ENCODE data around the gene SLCO2A1. TPM values are rescaled to one million over a fixed set of nuclear protein-coding genes. Genes with fewer than 3 reads are reported as not detected.

The SLCO2A1 gene
- total RNA-seq, 4 donors from 2014 or later, result 0.07 to 2.4 (median 1.3) TPM

- H3K9me3 ChIP-seq, result no peaks in the 10 kb centered on the region
- intact Hi-C loops (cut with DNase I; ENCODE audit: low total_unique reads), result no loop called here
- in situ Hi-C loops (cut with MboI; ENCODE audit: low sequenced_read_pairs in 4 of 4), result no loop called here
- peaks cover 0 to 6% of the 10 kb centered on the region in 2 donors for H3K4me1 ChIP-seq
- H3K4me3 ChIP-seq, result no peak overlapping the region
- TF ChIP-seq POLR2A (IDR thresholded peaks at IDR 0.05) (no peak), CTCF (IDR thresholded peaks at IDR 0.05 in 4 of 5, conservative IDR thresholded peaks at IDR 0.05 in 1 of 5) (no peak)
- no peak overlapping the region for H3K27ac ChIP-seq
- ATAC-seq, result no peak
- no peak for DNase-seq
- no peaks in the 10 kb centered on the region for H3K36me3 ChIP-seq
- no peaks in the 10 kb centered on the region for H3K27me3 ChIP-seq
These were observed 34.5 kb downstream of the SLCO2A1 start for GRCh38 chr3:133995264-133995663.

- peaks cover 0 to 6% of the 10 kb centered on the region in 2 donors for H3K4me1 ChIP-seq
- H3K9me3 ChIP-seq, result no peaks in the 10 kb centered on the region
- no peak overlapping the region for H3K4me3 ChIP-seq
- DNase-seq, result no peak
- in situ Hi-C loops (cut with MboI; ENCODE audit: low sequenced_read_pairs in 4 of 4), result no loop called here
- no peaks in the 10 kb centered on the region for H3K27me3 ChIP-seq
- intact Hi-C loops (cut with DNase I; ENCODE audit: low total_unique reads), result no loop called here
- TF ChIP-seq CTCF (IDR thresholded peaks at IDR 0.05 in 4 of 5, conservative IDR thresholded peaks at IDR 0.05 in 1 of 5) (no peak), POLR2A (IDR thresholded peaks at IDR 0.05) (no peak)
- ATAC-seq, result no peak
- no peaks in the 10 kb centered on the region for H3K36me3 ChIP-seq
- no peak overlapping the region for H3K27ac ChIP-seq
These were observed 35.4 kb downstream of the SLCO2A1 start for GRCh38 chr3:133994166-133994890.

GRCh38 chr3:133992951-133993620 is 36.6 kb downstream of the SLCO2A1 start:
- Histone ChIP-seq H3K36me3 (no peaks in the 10 kb centered on the region), H3K9me3 (no peaks in the 10 kb centered on the region), H3K27ac (no peak overlapping the region), H3K4me3 (no peak overlapping the region), H3K27me3 (no peaks in the 10 kb centered on the region), H3K4me1 (peaks cover 0 to 6% of the 10 kb centered on the region in 2 donors)
- DNase-seq, result no peak
- intact Hi-C loops (cut with DNase I; ENCODE audit: low total_unique reads) (no loop called here), in situ Hi-C loops (cut with MboI; ENCODE audit: low sequenced_read_pairs in 4 of 4) (no loop called here)
- TF ChIP-seq CTCF (IDR thresholded peaks at IDR 0.05 in 4 of 5, conservative IDR thresholded peaks at IDR 0.05 in 1 of 5) (no peak), POLR2A (IDR thresholded peaks at IDR 0.05) (no peak)
- no peak for ATAC-seq

GRCh38 chr3:133992381-133992780 is 37.3 kb downstream of the SLCO2A1 start:
- no peaks in the 10 kb centered on the region for H3K27me3 ChIP-seq
- H3K27ac ChIP-seq, result no peak overlapping the region
- peaks cover 0 to 6% of the 10 kb centered on the region in 2 donors for H3K4me1 ChIP-seq
- no peak for ATAC-seq
- H3K36me3 ChIP-seq, result no peaks in the 10 kb centered on the region
- intact Hi-C loops (cut with DNase I; ENCODE audit: low total_unique reads), result no loop called here
- H3K9me3 ChIP-seq, result no peaks in the 10 kb centered on the region
- in situ Hi-C loops (cut with MboI; ENCODE audit: low sequenced_read_pairs in 4 of 4), result no loop called here
- DNase-seq, result no peak
- TF ChIP-seq CTCF (IDR thresholded peaks at IDR 0.05 in 4 of 5, conservative IDR thresholded peaks at IDR 0.05 in 1 of 5) (no peak), POLR2A (IDR thresholded peaks at IDR 0.05) (no peak)
- no peak overlapping the region for H3K4me3 ChIP-seq
